K562 (cell line): ENCODE results near the gene TMEM184B. TPM values are rescaled to one million over a fixed set of nuclear protein-coding genes. Genes with fewer than 3 reads are reported as not detected.

Experiments used
- HMGXB4 ChIP-seq: sonication (generic); formaldehyde crosslinking; IDR thresholded peaks from 2 replicates; pipeline ENCODE4 v1.8.1; 2023; ENCODE audit warnings: mild to moderate bottlenecking, missing genetic modification reagents
- NFATC3 ChIP-seq: fragments of 450-650 bp; IDR thresholded peaks from 2 replicates; pipeline ENCODE4 v1.6.1; 2017; ENCODE audit warnings: mild to moderate bottlenecking
- TAF7 ChIP-seq: fragments of 450-650 bp; IDR thresholded peaks from 2 replicates; pipeline ENCODE4 v1.6.1; 2016; ENCODE audit warnings: missing genetic modification characterization, missing compliant biosample characterization
- ZBTB40 ChIP-seq, 2 experiments: fragments of 450-650 bp in 1 of 2; sonication (generic) in 1 of 2; formaldehyde crosslinking in 1 of 2; IDR thresholded peaks; 2 replicates each; pipeline versions ENCODE4 v1.7.1 to v1.9.0; 2016 to 2022; ENCODE audit warnings: inconsistent platforms in 1 of 2, mild to moderate bottlenecking in 1 of 2, missing genetic modification reagents in 1 of 2
- ZBTB49 ChIP-seq: sonication (generic); formaldehyde crosslinking; IDR thresholded peaks from 2 replicates; pipeline ENCODE4 v1.8.0; 2022; ENCODE audit warnings: missing genetic modification reagents, mild to moderate bottlenecking, borderline replicate concordance
- ZNF184 ChIP-seq: sonication (generic); formaldehyde crosslinking; IDR thresholded peaks from 2 replicates; pipeline ENCODE4 v1.5.0; 2020; ENCODE audit warnings: missing genetic modification reagents
- ZNF354B ChIP-seq: fragments of 250-450 bp; sonication (Bioruptor Pico); IDR thresholded peaks from 2 replicates; pipeline ENCODE4 v1.4.0; 2020
- polyA plus RNA-seq, 8 experiments: library from polyadenylated mRNA; depleted of rRNA in 4 of 8; stranded (reverse) in 5 of 8; unstranded in 3 of 8; fragments of >200 nt; fragmentation: Nextera tagmentation in 2 of 8; fragmentation: Illumina TruSeq in 1 of 8; extraction: Ambion mirVana in 2 of 8; extraction: Trizol in 1 of 8; gene quantifications; 2 replicates each; pipeline versions ENCODE4 v1.2.1 to v1.2.3, GENCODE V29; 2011 to 2014; ENCODE audit warnings: inconsistent platforms in 1 of 8, missing spikeins in 1 of 8
- total RNA-seq, 7 experiments: library from RNA; depleted of rRNA in 6 of 7; stranded (reverse); fragments of >200 nt in 6 of 7; fragmentation: Illumina TruSeq in 2 of 7; extraction: Trizol in 2 of 7; gene quantifications; 2 replicates each; pipeline versions ENCODE4 v1.2.1 to v1.2.3, GENCODE V29; 2011 to 2021; ENCODE audit warnings: low replicate concordance in 1 of 7

Gene TMEM184B
- total and polyA plus RNA-seq, 9 of the 15 experiments (the other 6 are each of a cell fraction or from before 2014, with no cell fraction given): 0.31 to 25.1 (median 6.2) TPM

GRCh38 chr22:38212442-38212841, 60.4 kb downstream of the TMEM184B start (continued):
- TF ChIP-seq ZBTB40 (IDR thresholded peaks at IDR 0.05) (no peak), ZBTB40 (CRISPR knock-in tag; IDR thresholded peaks at IDR 0.05) (no peak), ZNF184 (CRISPR knock-in tag) (no peak), HMGXB4 (no peak), NFATC3 (no peak), ZBTB49 (CRISPR knock-in tag) (no peak), TAF7 (tag) (no peak), ZNF354B (no peak)
